HG02884 (cell line): ENCODE measurements around the gene M6PR.

Experiments used
- ATAC-seq: cut with Tn5 transposase; IDR thresholded peaks from one replicate; pipeline ENCODE4 v1.9.1; 2021; ENCODE audit warnings: mild to moderate bottlenecking, moderate library complexity; ENCODE audit not compliant: unreplicated experiment

M6PR gene

GRCh38 chr12:8949342-8950220, at the start of gene M6PR:
M6PR (minus strand) TSS chr12:8949645; CDS start chr12:8946404, 3,241 bp downstream.
- ATAC-seq = peak; percentile 77

- peak; percentile 97 for ATAC-seq
These were observed 47.4 kb upstream of the M6PR start for GRCh38 chr12:8996682-8997405.

- ATAC-seq = no peak
These were observed 45.8 kb upstream of the M6PR start for GRCh38 chr12:8995021-8995775.

- ATAC-seq = no peak
These were observed 44.4 kb upstream of the M6PR start for GRCh38 chr12:8993827-8994226.

- ATAC-seq = no peak
These were observed 42.2 kb upstream of the M6PR start for GRCh38 chr12:8991371-8992345.

- ATAC-seq = no peak
These were observed 40.0 kb upstream of the M6PR start, which contains the start of gene KLRG1 for GRCh38 chr12:8989413-8989812. KLRG1 (plus strand) TSS chr12:8989546; CDS start chr12:8989636, 90 bp downstream.

- ATAC-seq = no peak
These were observed 38.2 kb upstream of the M6PR start for GRCh38 chr12:8987685-8988084.

- no peak for ATAC-seq
These were observed 37.7 kb upstream of the M6PR start for GRCh38 chr12:8987163-8987562.

GRCh38 chr12:8985213-8985754, 35.8 kb upstream of the M6PR start:
- no peak for ATAC-seq

GRCh38 chr12:8980137-8980536, 30.7 kb upstream of the M6PR start:
- no peak for ATAC-seq

GRCh38 chr12:8970432-8970831, 21.0 kb upstream of the M6PR start:
- ATAC-seq = no peak

- ATAC-seq = no peak
These were observed 20.5 kb upstream of the M6PR start for GRCh38 chr12:8969861-8970411.

GRCh38 chr12:8968761-8969160, 19.3 kb upstream of the M6PR start:
- ATAC-seq = no peak

- no peak for ATAC-seq
These were observed 10.7 kb upstream of the M6PR start for GRCh38 chr12:8960176-8960575.

- ATAC-seq = no peak
These were observed 8.6 kb upstream of the M6PR start for GRCh38 chr12:8958066-8958465.

- ATAC-seq = no peak
These were observed 8.1 kb upstream of the M6PR start for GRCh38 chr12:8957561-8957960.

GRCh38 chr12:8956772-8957171, 7.3 kb upstream of the M6PR start:
- ATAC-seq = no peak

- ATAC-seq = no peak
These were observed 6.6 kb upstream of the M6PR start for GRCh38 chr12:8956073-8956472.

- ATAC-seq = no peak
These were observed 4.4 kb upstream of the M6PR start for GRCh38 chr12:8953773-8954402.
